Gastrocnemius medialis (tissue), 4 donors: ENCODE data around the gene C1QL4. TPM values are rescaled to one million over a fixed set of nuclear protein-coding genes. Genes with fewer than 3 reads are reported as not detected.
A peak's percentile ranks its signal among the peaks of the same experiment; 100 is the strongest.
"Not testable (repeated sequence)": the region's sequence is repeated elsewhere in the genome, so short reads cannot be mapped to it uniquely, and the experiment has no call there.

Experiments used
- ATAC-seq, 2 donors: fragments of 150-250 bp; one replicate each; pipeline ENCODE4 v1.9.1; 2016
- DNase-seq, 2 donors: peaks; one replicate each; pipeline ENCODE4 v3.0.0-alpha.2; 2019
- H3K27ac ChIP-seq, 4 donors: fragments of 200-600 bp; sonication (generic); 1 replicate in 1 of 4; 2 replicates in 3 of 4; pipeline ENCODE4 v1.5.1; 2016 to 2018; ENCODE audit warnings: mild to moderate bottlenecking in 2 of 4, moderate library complexity in 1 of 4
- H3K27me3 ChIP-seq, 3 donors: fragments of 200-600 bp; sonication (generic) in 2 of 3; 1 replicate in 1 of 3; 2 replicates in 2 of 3; pipeline versions ENCODE4 v1.5.1 to v1.6.0; 2016 to 2019; ENCODE audit warnings: mild to moderate bottlenecking in 1 of 3, moderate library complexity in 1 of 3
- H3K36me3 ChIP-seq, 2 donors: fragments of 200-600 bp; sonication (generic) in 1 of 2; one replicate each; pipeline ENCODE4 v1.5.1; 2017 to 2018
- H3K4me1 ChIP-seq, 2 donors: fragments of 200-600 bp; sonication (generic) in 1 of 2; one replicate each; pipeline ENCODE4 v1.5.1; 2016 to 2017; ENCODE audit warnings: mild to moderate bottlenecking in 2 of 2
- H3K4me3 ChIP-seq, 4 donors: fragments of 200-600 bp; sonication (generic) in 3 of 4; 1 replicate in 1 of 4; 2 replicates in 3 of 4; pipeline ENCODE4 v1.5.1; 2016 to 2019; ENCODE audit warnings: mild to moderate bottlenecking in 2 of 4
- H3K9me3 ChIP-seq, 3 donors: fragments of 200-600 bp; sonication (generic) in 2 of 3; 1 replicate in 1 of 3; 2 replicates in 2 of 3; pipeline ENCODE4 v1.5.1; 2016 to 2019
- POLR2A ChIP-seq, 2 donors: fragments of 450-650 bp; IDR thresholded peaks; one replicate each; pipeline ENCODE4 v1.6.1; 2017; ENCODE audit warnings: antibody characterized with exemption in 2 of 2, mild to moderate bottlenecking in 2 of 2, moderate library complexity in 2 of 2
- in situ Hi-C, 4 donors: fragments of 200-750 bp; cut with MboI; loops; one replicate each; pipeline versions ENCODE4 v1.15.0 to v1.8.0; 2017; ENCODE audit warnings: low sequenced_read_pairs in 4 of 4
- intact Hi-C: fragments of 100-400 bp; cut with DNase I; formaldehyde crosslinking; loops from one replicate; pipeline ENCODE4 v1.15.1; 2023; ENCODE audit warnings: low total_unique reads
- total RNA-seq, 4 donors: library from RNA; depleted of rRNA; stranded (reverse); fragments of >200 nt; gene quantifications; one replicate each; pipeline versions ENCODE4 v1.1.0 to v1.2.3, GENCODE V29; 2016
- TF ChIP-seq, protein P1 (sequence below), 5 experiments: fragments of 450-650 bp in 3 of 5; fragments of 200-600 bp in 2 of 5; sonication (generic) in 2 of 5; IDR thresholded peaks in 4 of 5; conservative IDR thresholded peaks in 1 of 5; 1 replicate in 4 of 5; 2 replicates in 1 of 5; pipeline ENCODE4 v1.5.1; 2016 to 2019; ENCODE audit warnings: antibody characterized with exemption in 5 of 5, mild to moderate bottlenecking in 3 of 5, moderate library complexity in 3 of 5

The C1QL4 gene
- total RNA-seq = not detected

DNA sequence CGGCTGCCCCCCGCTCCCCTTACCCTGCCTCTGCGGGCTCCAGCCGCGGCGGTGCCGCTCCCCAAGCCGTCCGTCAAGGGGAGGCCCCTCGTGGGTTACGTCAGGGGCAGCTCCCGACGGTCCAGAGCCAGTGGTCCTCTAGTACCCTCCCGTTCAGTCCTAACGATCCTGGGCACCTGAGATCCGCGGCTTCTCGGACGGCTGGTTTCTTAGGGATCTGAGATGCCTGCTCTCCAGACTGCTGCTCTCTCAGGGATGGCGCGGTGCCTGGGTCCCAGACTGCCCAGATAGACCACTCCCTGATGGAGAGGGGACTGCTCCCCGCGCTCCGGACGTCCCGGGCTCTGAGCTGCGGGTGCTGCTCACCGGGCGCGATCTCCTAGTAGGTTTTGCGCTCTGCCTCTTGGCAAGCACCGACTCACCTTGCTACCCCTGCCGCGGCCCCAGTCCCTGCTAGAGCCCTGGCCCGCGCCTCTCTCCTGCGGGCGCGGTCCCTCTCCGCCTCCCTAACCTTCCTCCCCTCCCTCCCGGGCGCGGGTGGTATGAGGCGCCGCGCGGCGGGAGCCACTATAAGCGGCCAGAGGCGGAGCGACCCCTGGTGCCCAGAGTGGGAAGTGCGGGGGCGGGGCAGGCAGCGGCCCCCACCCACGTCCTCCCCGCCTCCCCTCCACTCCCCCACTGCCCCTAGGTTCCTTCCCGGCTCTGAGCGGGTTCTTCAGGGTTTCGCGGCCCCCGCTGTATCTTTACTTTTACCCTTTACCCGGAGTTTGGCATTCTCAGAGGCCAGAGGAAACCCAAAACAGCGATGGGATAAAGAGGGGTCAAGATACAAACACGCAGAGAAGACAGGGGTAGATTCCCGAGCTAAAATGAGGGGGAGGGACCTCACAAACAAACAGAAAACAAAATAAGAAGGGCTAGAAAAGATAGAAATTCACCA is at the start of gene C1QL4:
Gene C1QL4, minus strand, starts transcription at position 544 of the 940 bp plus-strand sequence. CDS start 711 bp downstream, outside the sequence.
- Histone ChIP-seq H3K4me3 (peak within 1 kb of the TSS; percentile 35 to 62 (median 48)), H3K27ac (no peak within 1 kb of the TSS), H3K27me3 (peaks cover 53 to 71% (median 58%) of the 10 kb centered on the region in 3 donors), H3K36me3 (no peaks in the 10 kb centered on the region), H3K9me3 (no peaks in the 10 kb centered on the region), H3K4me1 (peaks cover 0 to under 1% of the 10 kb centered on the region in 2 donors)
- peak; percentile 82 to 85 for ATAC-seq
- in situ Hi-C loops (loop anchor here in 1 of 4 donors (5.0 kb wide), 1 partner anchor 50 kb away; no protein-coding TSS in a partner anchor), intact Hi-C loops (loop anchor here (1.0 kb wide), 1 partner anchor 49 kb away; no protein-coding TSS in a partner anchor)
- TF ChIP-seq POLR2A (IDR thresholded peaks at IDR 0.05) = no peak
- TF ChIP-seq, protein P1, sequence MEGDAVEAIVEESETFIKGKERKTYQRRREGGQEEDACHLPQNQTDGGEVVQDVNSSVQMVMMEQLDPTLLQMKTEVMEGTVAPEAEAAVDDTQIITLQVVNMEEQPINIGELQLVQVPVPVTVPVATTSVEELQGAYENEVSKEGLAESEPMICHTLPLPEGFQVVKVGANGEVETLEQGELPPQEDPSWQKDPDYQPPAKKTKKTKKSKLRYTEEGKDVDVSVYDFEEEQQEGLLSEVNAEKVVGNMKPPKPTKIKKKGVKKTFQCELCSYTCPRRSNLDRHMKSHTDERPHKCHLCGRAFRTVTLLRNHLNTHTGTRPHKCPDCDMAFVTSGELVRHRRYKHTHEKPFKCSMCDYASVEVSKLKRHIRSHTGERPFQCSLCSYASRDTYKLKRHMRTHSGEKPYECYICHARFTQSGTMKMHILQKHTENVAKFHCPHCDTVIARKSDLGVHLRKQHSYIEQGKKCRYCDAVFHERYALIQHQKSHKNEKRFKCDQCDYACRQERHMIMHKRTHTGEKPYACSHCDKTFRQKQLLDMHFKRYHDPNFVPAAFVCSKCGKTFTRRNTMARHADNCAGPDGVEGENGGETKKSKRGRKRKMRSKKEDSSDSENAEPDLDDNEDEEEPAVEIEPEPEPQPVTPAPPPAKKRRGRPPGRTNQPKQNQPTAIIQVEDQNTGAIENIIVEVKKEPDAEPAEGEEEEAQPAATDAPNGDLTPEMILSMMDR (IDR thresholded peaks at IDR 0.05 in 4 of 5, conservative IDR thresholded peaks at IDR 0.05 in 1 of 5) = peak; percentile 42 to 99 (median 76)
- peak; percentile 34 to 55 for DNase-seq

DNA sequence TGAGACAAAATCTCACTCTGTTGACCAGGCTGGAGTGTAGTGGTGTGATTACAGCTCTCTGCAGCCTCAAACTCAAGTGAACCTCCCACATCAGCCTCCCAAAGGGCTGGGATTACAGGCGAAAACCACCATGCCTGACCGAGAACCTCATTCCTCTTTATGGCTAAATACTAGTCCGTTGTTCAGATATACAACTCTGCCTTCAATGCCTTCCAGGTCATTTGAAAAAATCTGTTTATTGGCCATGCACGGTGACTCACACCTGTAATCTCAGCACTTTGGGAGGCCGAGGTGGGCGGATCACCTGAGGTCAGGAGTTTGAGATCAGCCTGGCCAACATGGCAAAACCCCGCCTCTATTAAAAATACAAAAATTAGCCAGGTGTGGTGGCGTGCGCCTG is 43.2 kb upstream of the C1QL4 start:
- intact Hi-C loops, in situ Hi-C loops, H3K27me3 ChIP-seq, DNase-seq, H3K27ac ChIP-seq, H3K9me3 ChIP-seq, H3K4me1 ChIP-seq, H3K4me3 ChIP-seq, ATAC-seq, H3K36me3 ChIP-seq: not testable (repeated sequence)

DNA sequence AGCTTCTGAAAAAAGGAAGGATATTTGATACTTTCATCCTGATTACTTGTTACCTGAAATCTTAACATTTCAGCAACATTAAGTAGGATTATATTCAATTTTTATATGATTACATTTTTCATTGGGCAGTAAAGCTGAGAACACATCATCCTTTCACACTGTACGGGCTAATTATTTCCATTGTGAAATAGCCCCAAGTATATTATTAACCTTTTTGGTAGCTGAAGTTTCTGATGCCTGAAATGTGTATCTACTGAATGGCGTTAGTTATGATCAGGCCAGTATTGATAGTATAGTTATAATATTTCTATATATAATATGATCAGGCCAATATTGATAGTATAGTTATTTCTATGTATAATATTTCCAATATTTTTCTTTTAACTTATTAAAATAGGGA is 40.4 kb upstream of the C1QL4 start:
- intact Hi-C loops (no loop called here), in situ Hi-C loops (loop anchor here in 1 of 4 donors (10.0 kb wide), 1 partner anchor 127 kb away; no protein-coding TSS in a partner anchor)
- Histone ChIP-seq H3K9me3 (no peaks in the 10 kb centered on the region), H3K27ac (no peak overlapping the region), H3K4me3 (no peak overlapping the region), H3K36me3 (peaks cover 0 to 9% of the 10 kb centered on the region in 2 donors), H3K27me3 (no peaks in the 10 kb centered on the region), H3K4me1 (peaks cover 0 to 6% of the 10 kb centered on the region in 2 donors)
- no peak for TF ChIP-seq POLR2A (IDR thresholded peaks at IDR 0.05)
- no peak for ATAC-seq
- no peak for DNase-seq

DNA sequence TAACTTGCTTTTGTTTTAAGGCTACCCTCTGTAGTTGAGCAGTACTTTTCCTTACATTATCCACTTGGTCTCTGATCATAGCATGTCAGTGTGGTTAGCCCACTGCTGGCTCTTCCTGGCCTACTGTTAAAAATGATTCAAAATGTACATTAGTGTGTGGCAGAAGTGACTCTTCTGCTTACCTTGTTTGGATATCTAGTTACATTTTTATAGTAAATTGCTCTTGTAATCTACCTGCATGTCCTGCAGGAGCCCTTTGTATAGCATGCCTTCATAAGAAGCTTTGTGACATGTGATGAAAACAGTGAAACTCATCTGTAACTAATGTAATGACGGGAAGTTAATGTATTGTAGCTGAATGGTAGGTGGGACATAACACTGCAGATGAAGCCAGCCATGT is 38.4 kb upstream of the C1QL4 start:
- in situ Hi-C loops (loop anchor here in 1 of 4 donors (10.0 kb wide), 1 partner anchor 129 kb away; no protein-coding TSS in a partner anchor), intact Hi-C loops (no loop called here)
- Histone ChIP-seq H3K9me3 (no peaks in the 10 kb centered on the region), H3K4me3 (no peak overlapping the region), H3K36me3 (peaks cover 0 to 9% of the 10 kb centered on the region in 2 donors), H3K4me1 (peaks cover 0 to 3% of the 10 kb centered on the region in 2 donors), H3K27me3 (no peaks in the 10 kb centered on the region), H3K27ac (no peak overlapping the region)
- ATAC-seq (no peak), DNase-seq (no peak)
- TF ChIP-seq POLR2A (IDR thresholded peaks at IDR 0.05) = no peak
- TF ChIP-seq, protein P1 (IDR thresholded peaks at IDR 0.05 in 4 of 5, conservative IDR thresholded peaks at IDR 0.05 in 1 of 5) = no peak

DNA sequence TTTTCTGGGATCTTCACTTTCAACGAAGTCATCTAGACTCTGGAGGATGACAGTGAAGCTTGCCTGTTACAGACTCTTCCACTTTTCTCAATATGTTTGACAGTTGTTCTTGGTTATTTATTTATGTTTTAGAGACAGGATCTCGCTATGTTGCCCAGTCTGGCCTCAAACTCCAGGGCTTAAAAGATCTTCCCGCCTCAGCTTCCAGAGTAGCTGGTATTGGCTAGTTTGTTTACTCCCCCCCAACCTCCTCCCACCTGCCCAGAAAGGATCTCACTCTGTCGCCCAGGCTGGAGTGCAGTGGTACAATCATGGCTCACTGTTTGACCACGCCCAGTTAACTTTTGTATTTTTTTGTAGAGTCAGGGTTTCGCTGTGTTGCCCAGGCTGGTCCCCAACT is 33.6 kb upstream of the C1QL4 start:
- H3K27me3 ChIP-seq = no peaks in the 10 kb centered on the region
- intact Hi-C loops = no loop called here
- TF ChIP-seq, protein P1 (IDR thresholded peaks at IDR 0.05 in 4 of 5, conservative IDR thresholded peaks at IDR 0.05 in 1 of 5) = no peak
- no peak for TF ChIP-seq POLR2A (IDR thresholded peaks at IDR 0.05)
- peak overlapping the region; percentile 96 to 98 (median 97) for H3K27ac ChIP-seq
- DNase-seq (no peak), ATAC-seq (no peak)
- peaks cover 27 to 30% of the 10 kb centered on the region in 2 donors for H3K4me1 ChIP-seq
- no peak overlapping the region for H3K4me3 ChIP-seq
- in situ Hi-C loops = loop anchor here in 1 of 4 donors (10.0 kb wide), 1 partner anchor 134 kb away; no protein-coding TSS in a partner anchor
- H3K9me3 ChIP-seq = no peaks in the 10 kb centered on the region
- H3K36me3 ChIP-seq = peaks cover 0 to 9% of the 10 kb centered on the region in 2 donors
